HepG2 (cell line): ENCODE data around the gene CCDC85C. TPM values are rescaled to one million over a fixed set of nuclear protein-coding genes. Genes with fewer than 3 reads are reported as not detected.

ENCODE experiments used
- ARID5B ChIP-seq: IDR thresholded peaks from 2 replicates; pipeline ENCODE4 v1.4.0; 2020; ENCODE audit warnings: mild to moderate bottlenecking, missing genetic modification reagents
- ATF7 ChIP-seq, 2 experiments: fragments of 450-650 bp in 1 of 2; sonication (generic) in 1 of 2; formaldehyde crosslinking in 1 of 2; IDR thresholded peaks; 2 replicates each; pipeline versions ENCODE4 v1.4.0 to v1.6.1; 2016 to 2020; ENCODE audit warnings: antibody characterized with exemption in 1 of 2, mild to moderate bottlenecking in 1 of 2, missing genetic modification reagents in 1 of 2
- EZH2 ChIP-seq: conservative IDR thresholded peaks from 2 replicates; pipeline ENCODE4 v1.6.1; 2012; ENCODE audit warnings: mild to moderate bottlenecking, low read depth, low read length, moderate library complexity
- FOSL2 ChIP-seq: sonication (generic); formaldehyde crosslinking; IDR thresholded peaks from 2 replicates; pipeline ENCODE4 v1.4.0; 2020; ENCODE audit warnings: missing genetic modification reagents
- FOXM1 ChIP-seq: sonication (generic); formaldehyde crosslinking; IDR thresholded peaks from 2 replicates; pipeline ENCODE4 v1.5.0; 2020; ENCODE audit warnings: missing genetic modification reagents
- HBP1 ChIP-seq: IDR thresholded peaks from 2 replicates; pipeline ENCODE4 v1.6.1; 2016; ENCODE audit warnings: low read depth, control low read depth
- MTA1 ChIP-seq: sonication (generic); formaldehyde crosslinking; IDR thresholded peaks from 2 replicates; pipeline ENCODE4 v1.4.0; 2020; ENCODE audit warnings: missing genetic modification reagents, mild to moderate bottlenecking, borderline replicate concordance
- PCBP1 ChIP-seq: fragments of 200-400 bp; formaldehyde crosslinking; IDR thresholded peaks from 2 replicates; pipeline ENCODE4 v1.6.1; 2017; ENCODE audit warnings: mild to moderate bottlenecking, low read depth, low read length, borderline replicate concordance
- RBFOX2 ChIP-seq: fragments of 200-400 bp; formaldehyde crosslinking; IDR thresholded peaks from 2 replicates; pipeline ENCODE4 v1.6.1; 2017; ENCODE audit warnings: low read depth, mild to moderate bottlenecking, low read length
- TARDBP ChIP-seq: sonication (generic); formaldehyde crosslinking; IDR thresholded peaks from 2 replicates; pipeline ENCODE4 v1.8.0; 2022; ENCODE audit warnings: mild to moderate bottlenecking, missing genetic modification reagents
- TERF1 ChIP-seq: sonication (generic); formaldehyde crosslinking; IDR thresholded peaks from 2 replicates; pipeline ENCODE4 v1.8.0; 2022; ENCODE audit warnings: mild to moderate bottlenecking, missing genetic modification reagents, moderate library complexity
- TFAP4 ChIP-seq: sonication (generic); IDR thresholded peaks from 2 replicates; pipeline ENCODE4 v1.6.1; 2016; ENCODE audit warnings: low read depth, borderline replicate concordance
- ZBTB7B ChIP-seq: sonication (generic); formaldehyde crosslinking; IDR thresholded peaks from 2 replicates; pipeline ENCODE4 v1.4.0; 2020; ENCODE audit warnings: missing genetic modification reagents
- ZFP37 ChIP-seq: sonication (generic); formaldehyde crosslinking; IDR thresholded peaks from 2 replicates; pipeline ENCODE4 v1.4.0; 2020; ENCODE audit warnings: missing genetic modification reagents, borderline replicate concordance
- ZFP82 ChIP-seq: sonication (generic); formaldehyde crosslinking; IDR thresholded peaks from 2 replicates; pipeline ENCODE4 v1.5.1; 2020; ENCODE audit warnings: mild to moderate bottlenecking, missing genetic modification reagents, borderline replicate concordance
- ZNF430 ChIP-seq: sonication (generic); formaldehyde crosslinking; IDR thresholded peaks from 2 replicates; pipeline ENCODE4 v1.9.0; 2021; ENCODE audit warnings: mild to moderate bottlenecking, missing genetic modification reagents
- ZNF574 ChIP-seq: sonication (generic); formaldehyde crosslinking; IDR thresholded peaks from 2 replicates; pipeline ENCODE4 v1.4.0; 2020; ENCODE audit warnings: missing genetic modification reagents
- ZNF747 ChIP-seq: sonication (generic); formaldehyde crosslinking; IDR thresholded peaks from 2 replicates; pipeline ENCODE4 v1.8.1; 2023; ENCODE audit warnings: missing genetic modification reagents, mild to moderate bottlenecking, borderline replicate concordance
- polyA plus RNA-seq, 8 experiments: library from polyadenylated mRNA; depleted of rRNA in 3 of 8; stranded (reverse) in 7 of 8; unstranded in 1 of 8; fragments of >200 nt; fragmentation: Illumina TruSeq in 4 of 8; extraction: Trizol in 4 of 8; gene quantifications; 2 replicates each; pipeline versions ENCODE4 v1.2.1 to v1.2.3, GENCODE V29; 2011 to 2016; ENCODE audit warnings: low read depth in 4 of 8, missing spikeins in 1 of 8, mixed read lengths in 1 of 8; ENCODE audit not compliant: insufficient read depth in 1 of 8
- total RNA-seq, 5 experiments: library from RNA; depleted of rRNA; stranded (reverse); fragments of >200 nt; fragmentation: Illumina TruSeq; extraction: Trizol; gene quantifications; 2 replicates each; pipeline ENCODE4 v1.2.3, GENCODE V29; 2016; ENCODE audit warnings: low read depth in 1 of 5

Gene CCDC85C
- total and polyA plus RNA-seq, 2 of the 13 experiments (the other 11 are each of a cell fraction or from before 2014, with no cell fraction given) = 18.8 to 43.8 TPM

- TF ChIP-seq ZNF574 (CRISPR knock-in tag) (peak; percentile 96), ZNF747 (CRISPR knock-in tag) (no peak), ZFP37 (CRISPR knock-in tag) (no peak), ZNF430 (CRISPR knock-in tag) (no peak), EZH2 (no peak), TARDBP (CRISPR knock-in tag) (peak; percentile 67), ZFP82 (no peak), ATF7 (IDR thresholded peaks at IDR 0.05) (no peak), ATF7 (CRISPR knock-in tag; IDR thresholded peaks at IDR 0.05) (peak; percentile 59; the same call in 1 of the 2 replicates), TERF1 (CRISPR knock-in tag) (no peak), HBP1 (peak; percentile 81; the same call in 1 of the 2 replicates), ARID5B (peak; percentile 27; the same call in 1 of the 2 replicates), FOXM1 (CRISPR knock-in tag) (no peak), TFAP4 (peak; percentile 30; the same call in 1 of the 2 replicates), RBFOX2 (peak; percentile 74), FOSL2 (CRISPR knock-in tag) (peak; percentile 45; the same call in 1 of the 2 replicates), PCBP1 (no peak), MTA1 (peak; percentile 77; the same call in 1 of the 2 replicates), ZBTB7B (CRISPR knock-in tag) (no peak; the same call in 1 of the 2 replicates)
Observed at GRCh38 chr14:99480917-99481744, 122.9 kb downstream of the CCDC85C start, which contains the start of gene CCNK (continued).
